Stimulated activated CD4-positive, alpha-beta T cell treated with anti-CD3 and anti-CD28 coated beads, Interleukin-12 subunit alpha, Interleukin-12 subunit beta, amount 100 ng/mL, for 4 hours (primary cell): ENCODE data around the gene NQO2.
A peak's percentile ranks its signal among the peaks of the same experiment; 100 is the strongest.
"Not testable (repeated sequence)": the region's sequence is repeated elsewhere in the genome, so short reads cannot be mapped to it uniquely, and the experiment has no call there.

ENCODE experiments used
- DNase-seq: peaks from one replicate; pipeline ENCODE4 v3.0.0-alpha.2; 2020

The NQO2 gene

GRCh38 chr6:3014675-3015066 lies 15.0 kb downstream of the NQO2 start:
- no peak for DNase-seq

GRCh38 chr6:3015144-3015543 lies 15.4 kb downstream of the NQO2 start:
- DNase-seq, result no peak

DNA sequence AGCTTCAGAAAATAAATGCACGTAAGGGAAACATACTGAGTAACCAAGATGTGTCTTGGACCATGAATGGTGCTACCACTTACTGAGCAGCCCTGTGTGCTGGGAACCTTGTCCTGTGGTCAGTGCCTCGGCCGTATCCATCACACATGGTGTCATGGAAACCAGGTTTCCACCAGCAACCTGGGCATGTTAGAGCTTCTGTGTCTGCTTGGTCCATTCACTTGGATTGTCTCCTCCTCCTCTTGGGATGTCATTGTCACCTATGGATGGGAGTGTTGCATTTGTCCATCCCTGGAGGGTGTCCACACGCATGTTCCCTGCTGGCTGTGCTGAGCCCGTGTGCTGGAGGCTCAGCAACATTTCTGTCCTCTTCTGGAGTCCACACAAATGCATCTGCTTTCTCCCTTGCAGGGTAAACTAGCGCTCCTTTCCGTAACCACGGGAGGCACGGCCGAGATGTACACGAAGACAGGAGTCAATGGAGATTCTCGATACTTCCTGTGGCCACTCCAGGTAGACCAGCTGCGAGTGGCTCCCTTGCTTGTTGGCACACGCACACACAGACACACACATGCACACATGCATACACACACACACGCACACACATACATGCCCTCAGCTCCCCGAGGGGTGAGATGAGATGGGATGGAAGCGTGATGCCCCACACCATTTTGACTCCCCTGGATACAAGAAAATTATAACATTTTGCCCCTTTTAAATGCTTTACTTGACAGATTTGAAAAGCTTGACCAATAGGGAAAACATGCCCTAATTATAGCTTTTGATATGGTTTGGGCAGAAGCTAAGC lies 17.0 kb downstream of the NQO2 start:
- no peak for DNase-seq

GRCh38 chr6:3017304-3017703 lies 17.6 kb downstream of the NQO2 start:
- DNase-seq, result no peak

DNA sequence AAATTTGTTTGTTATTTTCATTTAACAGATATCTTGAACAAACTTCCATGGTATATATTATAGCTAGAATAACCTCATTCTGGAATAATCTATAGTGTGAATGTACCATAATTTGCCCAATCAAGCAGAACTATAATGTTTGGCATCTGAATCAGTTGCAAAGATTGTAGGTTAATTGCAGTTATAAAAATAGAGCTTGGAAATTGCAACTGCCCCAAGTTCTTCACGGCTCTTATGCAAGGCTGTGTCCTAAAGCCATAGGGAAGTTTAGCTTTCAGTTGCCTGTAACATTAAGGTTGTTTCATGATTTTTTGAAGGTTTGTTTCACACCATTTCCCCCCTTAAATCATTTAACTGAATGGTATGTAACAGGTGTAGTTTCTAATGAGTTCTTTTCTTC lies 19.4 kb downstream of the NQO2 start:
- DNase-seq, result no peak

GRCh38 chr6:3019749-3020320 lies 20.1 kb downstream of the NQO2 start:
- no peak for DNase-seq

GRCh38 chr6:3020976-3021598 lies 21.4 kb downstream of the NQO2 start:
- DNase-seq, result not testable (repeated sequence)

- DNase-seq, result peak; percentile 39
These were observed 23.3 kb downstream of the NQO2 start for GRCh38 chr6:3022765-3023662.

DNA sequence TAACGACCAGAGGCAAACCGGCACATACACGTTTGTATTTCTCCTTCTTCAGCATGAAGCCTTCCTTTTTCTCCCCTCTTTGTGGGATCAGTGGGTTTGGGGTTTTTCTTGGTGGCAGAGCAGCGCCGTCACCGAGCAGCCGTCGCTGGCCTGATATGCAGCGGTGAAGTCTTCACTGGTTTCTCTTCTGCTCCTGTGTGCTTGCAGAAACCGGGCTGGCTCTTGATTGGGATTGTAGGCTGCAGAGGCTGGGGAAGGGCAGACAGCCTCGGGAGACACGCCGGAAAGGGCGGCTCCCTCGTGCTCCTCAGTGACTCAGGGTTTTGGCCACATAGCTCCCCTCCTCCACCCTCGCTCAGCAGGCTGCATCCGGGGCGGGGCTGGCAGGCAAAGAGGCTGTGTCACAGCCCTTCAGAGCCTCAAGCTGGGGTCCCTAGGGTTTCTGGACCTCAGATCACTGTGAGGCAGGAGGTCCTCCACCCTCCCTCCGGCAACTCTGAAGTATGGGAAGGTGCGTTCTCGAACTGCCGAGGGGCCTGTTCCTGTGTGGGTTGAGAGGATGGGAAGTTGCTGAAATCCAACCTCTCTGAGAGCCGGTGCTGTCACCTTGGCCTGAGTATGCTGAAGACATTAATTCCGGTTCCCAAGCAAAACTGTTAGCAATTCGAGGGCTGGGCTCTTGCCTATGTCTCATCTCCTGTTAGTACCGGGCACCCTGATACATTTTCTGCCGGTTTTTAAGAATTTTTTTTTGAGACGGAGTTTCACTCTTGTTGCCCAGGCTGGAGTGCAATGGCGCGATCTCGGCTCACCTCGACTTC lies 24.2 kb downstream of the NQO2 start:
- DNase-seq, result peak; percentile 89

DNA sequence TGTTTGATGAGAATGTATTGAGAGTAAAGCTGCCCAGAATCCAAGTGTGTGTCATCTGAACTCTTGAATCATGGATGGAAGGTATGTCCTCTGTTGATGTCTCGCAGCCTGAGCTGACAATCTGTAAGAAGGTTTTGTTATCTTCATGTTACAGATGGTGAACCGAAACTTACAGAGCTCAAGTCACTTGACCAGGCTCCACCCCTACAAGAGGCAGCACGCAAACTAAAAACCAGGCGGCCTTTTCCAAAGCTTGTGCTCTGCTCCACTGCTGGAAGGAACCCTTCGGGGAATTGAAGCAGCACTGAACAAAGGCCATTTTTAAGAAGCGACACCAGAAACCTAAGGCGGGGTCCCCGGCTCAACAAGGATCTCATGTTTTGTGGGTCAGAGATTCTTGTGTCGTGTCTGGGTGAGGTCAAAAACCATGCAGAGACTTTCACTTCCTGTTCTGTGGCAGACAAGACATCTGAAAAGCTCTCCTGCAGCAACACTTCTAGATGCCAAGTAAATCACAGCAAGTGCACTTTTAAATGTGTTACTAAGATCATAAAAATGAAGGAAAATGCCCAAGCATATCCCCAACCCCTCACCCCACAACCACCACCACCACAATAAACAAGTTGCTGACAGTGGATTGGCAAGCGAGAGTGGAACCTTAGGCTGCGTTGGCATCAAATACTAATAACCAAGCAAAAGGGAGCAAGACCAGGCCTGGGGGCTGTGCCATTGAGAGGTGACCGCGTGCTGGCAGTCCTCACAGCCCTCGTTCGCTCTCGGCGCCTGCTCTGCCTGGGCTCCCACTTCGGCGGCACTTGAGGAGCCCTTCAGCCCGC lies 27.3 kb downstream of the NQO2 start:
- DNase-seq, result no peak

DNA sequence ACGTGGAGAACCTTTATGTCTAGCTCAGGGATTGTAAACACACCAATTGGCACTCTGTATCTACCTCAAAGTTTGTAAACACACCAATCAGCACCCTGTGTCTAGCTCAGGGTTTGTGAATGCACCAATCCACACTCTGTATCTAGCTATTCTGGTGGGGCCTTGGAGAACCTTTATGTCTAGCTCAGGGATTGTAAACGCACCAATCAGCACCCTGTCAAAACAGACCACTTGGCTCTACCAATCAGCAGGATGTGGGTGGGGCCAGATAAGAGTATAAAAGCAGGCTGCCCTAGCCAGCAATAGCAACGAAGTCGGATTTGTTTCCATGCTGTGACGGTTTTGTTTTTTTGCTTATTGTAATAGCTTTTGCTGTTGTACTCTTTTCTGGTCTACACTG lies 28.5 kb downstream of the NQO2 start:
- not testable (repeated sequence) for DNase-seq

GRCh38 chr6:3031857-3032640 lies 32.4 kb downstream of the NQO2 start:
- no peak for DNase-seq

GRCh38 chr6:3032986-3033385 lies 33.3 kb downstream of the NQO2 start:
- no peak for DNase-seq

- DNase-seq, result no peak
These were observed 34.0 kb downstream of the NQO2 start for GRCh38 chr6:3033652-3034051.

GRCh38 chr6:3035397-3035796 lies 35.7 kb downstream of the NQO2 start:
- DNase-seq, result no peak

- no peak for DNase-seq
These were observed 37.4 kb downstream of the NQO2 start for GRCh38 chr6:3036861-3037637.

GRCh38 chr6:3037638-3038365 lies 38.1 kb downstream of the NQO2 start:
- no peak for DNase-seq

GRCh38 chr6:3039384-3039783 lies 39.7 kb downstream of the NQO2 start:
- DNase-seq, result no peak

GRCh38 chr6:3041147-3041546 lies 41.5 kb downstream of the NQO2 start:
- DNase-seq, result no peak
